Karpas-422 (cell line): ENCODE data around the gene PYM1. TPM values are rescaled to one million over a fixed set of nuclear protein-coding genes. Genes with fewer than 3 reads are reported as not detected.

ENCODE experiments used
- DNase-seq: peaks from one replicate; pipeline ENCODE4 v3.0.0-alpha.2; 2015
- H2AFZ ChIP-seq: fragments of 200-600 bp; sonication (generic); 2 replicates; pipeline ENCODE4 v1.6.1; 2014; ENCODE audit warnings: antibody characterized with exemption, low read length, mixed read lengths
- H3K27ac ChIP-seq: fragments of 200-600 bp; sonication (generic); 2 replicates; pipeline ENCODE4 v1.5.1; 2014; ENCODE audit warnings: mild to moderate bottlenecking, low read length, moderate library complexity
- H3K27me3 ChIP-seq: fragments of 200-600 bp; sonication (generic); 2 replicates; pipeline ENCODE4 v1.6.1; 2014; ENCODE audit warnings: low read length, mixed read lengths
- H3K36me3 ChIP-seq: fragments of 200-600 bp; sonication (generic); 2 replicates; pipeline ENCODE4 v1.6.1; 2014; ENCODE audit warnings: low read length, mixed read lengths; ENCODE audit not compliant: insufficient read depth
- H3K4me1 ChIP-seq: fragments of 200-600 bp; sonication (generic); 2 replicates; pipeline ENCODE4 v1.6.1; 2014; ENCODE audit warnings: mild to moderate bottlenecking, low read length, mixed read lengths
- H3K4me2 ChIP-seq: fragments of 200-600 bp; sonication (generic); 2 replicates; pipeline ENCODE4 v1.6.1; 2014; ENCODE audit warnings: low read length, low read depth, mild to moderate bottlenecking; ENCODE audit not compliant: poor library complexity, severe bottlenecking
- H3K4me3 ChIP-seq: fragments of 200-600 bp; sonication (generic); 2 replicates; pipeline ENCODE4 v1.5.1; 2014; ENCODE audit warnings: mild to moderate bottlenecking, antibody characterized with exemption, low read length, mixed read lengths
- H3K79me2 ChIP-seq: fragments of 200-600 bp; sonication (generic); 2 replicates; pipeline ENCODE4 v1.6.1; 2014; ENCODE audit warnings: mild to moderate bottlenecking, low read length, mixed read lengths
- H3K9ac ChIP-seq: fragments of 200-600 bp; sonication (generic); 2 replicates; pipeline ENCODE4 v1.6.0; 2014; ENCODE audit warnings: low read length
- H3K9me2 ChIP-seq: fragments of 200-600 bp; sonication (generic), shearing (Covaris generic); replicated peaks from 2 replicates; pipeline ENCODE4 v1.6.0; 2014; ENCODE audit warnings: mild to moderate bottlenecking, low read length, moderate library complexity; ENCODE audit not compliant: insufficient read depth
- H3K9me3 ChIP-seq: fragments of 300-700, 200-600 bp; sonication (generic); 2 replicates; pipeline ENCODE4 v1.6.1; 2014; ENCODE audit warnings: low read length, mixed read lengths
- H4K20me1 ChIP-seq: fragments of 200-600 bp; sonication (generic); 2 replicates; pipeline ENCODE4 v1.6.1; 2014; ENCODE audit warnings: mild to moderate bottlenecking, antibody characterized with exemption, low read length, low read depth; ENCODE audit not compliant: insufficient read depth
- total RNA-seq: library from RNA; depleted of rRNA; stranded (reverse); fragments of >200 nt; shearing (Covaris generic); gene quantifications from 2 replicates; pipeline ENCODE4 v1.2.3, GENCODE V29; 2014; ENCODE audit warnings: low replicate concordance

PYM1 gene
- total RNA-seq, 1 experiment from 2014 or later: 58.9 TPM

DNA sequence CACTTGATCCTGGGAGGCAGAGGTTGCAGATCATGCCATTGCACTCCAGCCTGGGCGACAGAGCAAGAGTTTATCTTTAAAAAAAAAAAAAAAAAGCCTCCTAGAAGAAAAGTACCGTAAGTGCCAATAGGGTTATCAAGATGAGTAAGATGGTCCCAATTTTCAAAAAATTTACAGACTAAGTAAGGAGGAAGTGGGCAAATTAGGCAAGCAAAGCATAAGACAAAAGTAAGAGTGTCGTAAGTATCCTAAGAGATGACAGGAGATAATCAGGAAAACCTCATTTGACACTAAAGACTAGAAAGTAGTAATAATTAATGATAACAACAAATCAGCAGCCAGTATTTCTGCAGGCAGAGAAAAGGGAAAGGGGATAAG, 12.2 kb downstream of the PYM1 start:
- Histone ChIP-seq H3K4me2 (no peak overlapping the region), H3K4me1 (no peaks in the 10 kb centered on the region), H3K9ac (no peak overlapping the region), H3K9me3 (no peaks in the 10 kb centered on the region), H3K27ac (no peak overlapping the region), H3K36me3 (peaks cover 18% of the 10 kb centered on the region; the same call in 1 of the 2 replicates), H2AFZ (no peak overlapping the region), H4K20me1 (no peaks in the 10 kb centered on the region), H3K79me2 (peaks cover 88% of the 10 kb centered on the region), H3K27me3 (no peaks in the 10 kb centered on the region), H3K9me2 (no peaks in the 10 kb centered on the region), H3K4me3 (no peak overlapping the region)
- DNase-seq: no peak

DNA sequence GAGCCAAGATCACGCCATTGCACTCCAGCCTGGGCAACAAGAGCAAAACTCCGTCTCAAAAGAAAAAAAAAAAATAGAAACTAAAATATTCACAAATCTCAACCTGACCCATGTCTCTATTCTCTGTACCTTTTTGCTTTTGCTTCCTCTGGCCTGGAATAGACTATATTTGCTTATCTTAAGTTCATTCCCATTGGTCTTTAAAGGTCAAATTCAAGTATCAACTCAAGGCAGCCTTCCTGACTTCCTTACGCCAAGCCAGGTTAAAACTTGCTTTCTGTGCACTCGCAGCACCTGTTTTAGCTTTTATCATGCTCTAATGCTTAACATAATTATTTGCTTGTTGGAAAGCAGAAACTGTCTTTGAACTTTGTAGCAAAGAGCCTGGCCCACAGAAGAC, 14.8 kb downstream of the PYM1 start:
- no peak for DNase-seq
- H3K9me2 ChIP-seq: no peaks in the 10 kb centered on the region
- H4K20me1 ChIP-seq: no peaks in the 10 kb centered on the region
- H3K27me3 ChIP-seq: no peaks in the 10 kb centered on the region
- no peak overlapping the region for H2AFZ ChIP-seq
- H3K4me2 ChIP-seq: no peak overlapping the region
- no peak overlapping the region for H3K9ac ChIP-seq
- no peaks in the 10 kb centered on the region for H3K4me1 ChIP-seq
- H3K4me3 ChIP-seq: no peak overlapping the region
- H3K27ac ChIP-seq: no peak overlapping the region
- H3K9me3 ChIP-seq: no peaks in the 10 kb centered on the region
- peaks cover 81% of the 10 kb centered on the region for H3K79me2 ChIP-seq
- H3K36me3 ChIP-seq: peaks cover 12% of the 10 kb centered on the region; the same call in 1 of the 2 replicates

DNA sequence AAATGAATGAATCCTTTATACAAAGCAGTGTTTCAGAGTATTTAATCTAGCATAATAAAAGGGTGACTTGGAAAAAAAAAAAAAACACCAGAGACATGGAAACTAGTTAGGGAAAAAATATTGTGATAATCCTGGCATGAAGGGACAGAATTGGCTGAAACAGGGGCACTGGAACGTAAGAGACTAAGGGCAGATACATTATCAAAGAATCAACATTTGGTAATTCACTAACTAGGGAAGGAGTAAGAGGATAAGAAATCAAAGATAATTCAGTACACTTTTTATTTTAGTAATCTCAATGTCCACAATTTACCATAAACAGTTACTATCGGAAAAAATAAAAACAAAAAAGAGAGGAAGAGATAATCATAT, 18.2 kb downstream of the PYM1 start:
- Histone ChIP-seq H3K79me2 (peaks cover 55% of the 10 kb centered on the region), H3K4me2 (no peak overlapping the region), H3K36me3 (peaks cover 12% of the 10 kb centered on the region; the same call in 1 of the 2 replicates), H3K9me2 (no peaks in the 10 kb centered on the region), H4K20me1 (no peaks in the 10 kb centered on the region), H3K4me1 (no peaks in the 10 kb centered on the region), H2AFZ (no peak overlapping the region), H3K27me3 (no peaks in the 10 kb centered on the region), H3K27ac (no peak overlapping the region), H3K9ac (no peak overlapping the region), H3K9me3 (no peaks in the 10 kb centered on the region), H3K4me3 (no peak overlapping the region)
- no peak for DNase-seq

DNA sequence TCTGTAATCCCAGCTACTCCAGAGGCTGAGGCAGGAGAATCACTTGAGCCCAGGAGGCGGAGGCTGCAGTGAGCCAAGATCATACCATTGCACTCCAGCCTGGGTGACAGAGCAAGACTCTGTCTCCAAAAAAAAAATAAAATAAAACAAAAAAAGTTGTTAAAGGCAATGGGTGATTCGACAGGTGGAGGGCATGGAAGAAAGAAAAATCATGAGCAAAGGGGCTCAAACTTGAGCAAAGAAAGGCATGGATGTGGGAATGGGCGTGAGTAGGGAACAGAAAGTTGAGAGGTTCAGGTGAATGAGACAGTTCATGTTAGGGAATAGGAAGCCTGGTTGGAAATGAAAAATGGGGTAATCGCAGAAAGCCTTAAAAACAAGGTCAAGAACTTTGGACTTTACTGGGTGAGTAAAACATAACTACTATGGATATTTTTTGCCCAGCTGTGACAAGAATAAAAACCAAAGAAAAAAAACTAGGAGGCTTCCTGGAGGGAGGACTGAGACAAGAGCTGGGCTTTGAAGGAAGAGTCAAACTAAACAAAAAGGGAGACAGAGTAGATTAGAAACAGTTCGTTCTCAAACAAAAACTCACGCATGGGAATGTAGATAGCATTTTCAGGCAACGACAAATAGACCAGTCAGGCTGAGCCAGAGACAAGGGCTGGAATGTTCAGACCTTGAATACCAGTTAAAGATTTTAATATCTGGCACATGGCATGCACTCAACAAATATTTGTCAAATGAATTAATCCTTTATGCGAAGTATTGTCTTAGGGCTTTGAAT, 18.8 kb downstream of the PYM1 start:
- Histone ChIP-seq H3K4me2 (no peak overlapping the region), H2AFZ (no peak overlapping the region), H3K9me2 (no peaks in the 10 kb centered on the region), H3K36me3 (peaks cover 11% of the 10 kb centered on the region; the same call in 1 of the 2 replicates), H3K9ac (no peak overlapping the region), H3K79me2 (peaks cover 49% of the 10 kb centered on the region), H3K4me3 (no peak overlapping the region), H3K27me3 (no peaks in the 10 kb centered on the region), H3K9me3 (no peaks in the 10 kb centered on the region), H3K4me1 (no peaks in the 10 kb centered on the region), H3K27ac (no peak overlapping the region), H4K20me1 (no peaks in the 10 kb centered on the region)
- no peak for DNase-seq

DNA sequence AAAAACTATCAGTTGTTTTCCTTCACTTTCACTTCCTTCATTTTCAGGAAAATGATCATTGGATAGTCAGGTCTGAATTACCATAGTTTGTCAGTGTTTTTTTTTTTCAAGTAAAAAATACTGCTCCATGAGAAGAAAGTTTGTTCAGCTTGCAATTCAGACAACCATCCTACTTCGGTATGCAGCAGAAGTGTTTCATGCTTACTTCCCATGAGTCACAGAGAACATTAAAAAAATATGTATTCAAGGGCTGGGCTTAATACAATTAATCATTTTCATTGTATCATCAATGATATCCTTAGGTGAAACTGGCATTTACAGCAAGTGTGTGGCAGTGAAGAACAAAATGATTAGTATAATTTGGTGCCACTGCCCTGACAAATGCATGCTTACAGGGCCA, 21.6 kb downstream of the PYM1 start:
- H3K4me1 ChIP-seq: no peaks in the 10 kb centered on the region
- no peaks in the 10 kb centered on the region for H3K9me3 ChIP-seq
- H2AFZ ChIP-seq: no peak overlapping the region
- DNase-seq: no peak
- no peak overlapping the region for H3K4me2 ChIP-seq
- no peaks in the 10 kb centered on the region for H3K9me2 ChIP-seq
- no peaks in the 10 kb centered on the region for H3K27me3 ChIP-seq
- peaks cover 26% of the 10 kb centered on the region for H3K79me2 ChIP-seq
- no peaks in the 10 kb centered on the region for H4K20me1 ChIP-seq
- no peaks in the 10 kb centered on the region for H3K36me3 ChIP-seq
- H3K27ac ChIP-seq: no peak overlapping the region
- no peak overlapping the region for H3K9ac ChIP-seq
- H3K4me3 ChIP-seq: no peak overlapping the region

DNA sequence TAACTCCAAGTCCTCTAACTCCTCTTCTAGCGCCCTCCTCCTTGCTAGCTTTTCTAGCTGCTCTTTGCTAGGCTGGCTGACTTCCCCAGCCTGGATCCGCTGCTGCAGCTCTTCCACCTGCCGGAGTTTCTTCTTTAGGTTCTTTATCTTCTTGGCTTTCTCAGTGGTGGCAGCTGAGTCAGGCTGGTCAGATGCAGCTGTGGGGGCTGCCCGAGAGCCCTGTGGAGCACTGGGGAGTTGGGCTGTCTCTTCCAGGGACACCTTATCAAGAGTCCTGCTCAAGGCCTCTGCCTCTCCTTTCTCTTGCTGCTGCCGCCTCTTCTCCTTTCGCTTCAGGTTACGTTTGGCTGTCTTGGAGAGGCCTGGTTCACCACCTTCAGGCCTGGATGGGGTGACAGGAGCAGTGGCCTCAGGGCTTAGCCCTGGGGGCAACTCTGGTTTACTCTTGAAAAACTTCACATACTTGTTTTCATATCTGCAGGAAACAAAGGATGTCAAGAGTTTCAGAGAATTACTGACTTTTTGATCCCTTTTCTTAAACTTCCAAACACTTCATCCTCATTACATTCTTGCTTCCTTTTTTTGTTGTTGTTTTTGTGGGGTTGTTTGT, 25.7 kb downstream of the PYM1 start:
- H3K27me3 ChIP-seq: no peaks in the 10 kb centered on the region
- no peak overlapping the region for H3K4me3 ChIP-seq
- no peaks in the 10 kb centered on the region for H3K9me2 ChIP-seq
- no peak for DNase-seq
- no peaks in the 10 kb centered on the region for H3K9me3 ChIP-seq
- H3K4me2 ChIP-seq: no peak overlapping the region
- no peaks in the 10 kb centered on the region for H3K4me1 ChIP-seq
- H3K9ac ChIP-seq: no peak overlapping the region
- H3K79me2 ChIP-seq: peaks cover 5% of the 10 kb centered on the region; the same call in 1 of the 2 replicates
- no peaks in the 10 kb centered on the region for H4K20me1 ChIP-seq
- no peak overlapping the region for H3K27ac ChIP-seq
- no peak overlapping the region for H2AFZ ChIP-seq
- no peaks in the 10 kb centered on the region for H3K36me3 ChIP-seq

DNA sequence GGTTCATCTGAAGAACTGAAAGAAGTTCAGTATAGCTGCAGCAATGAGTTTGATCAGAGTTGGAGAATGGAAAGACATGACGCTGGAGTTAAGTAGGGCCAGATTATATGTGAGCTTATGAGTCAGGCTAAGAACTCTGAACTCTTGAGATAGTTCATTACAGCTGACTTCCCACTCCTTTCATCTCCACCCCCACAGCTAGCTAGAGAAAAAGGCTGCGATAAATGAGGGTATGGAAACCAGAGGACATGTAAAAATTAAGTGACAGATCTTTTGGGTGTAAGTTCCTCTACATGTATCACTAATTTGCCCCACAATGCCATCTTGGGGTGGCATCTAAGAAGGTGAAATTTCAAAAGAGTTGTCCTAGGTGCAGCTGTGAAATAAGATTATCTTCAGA, 28.6 kb downstream of the PYM1 start:
- Histone ChIP-seq H3K9ac (no peak overlapping the region), H3K4me3 (no peak overlapping the region), H3K79me2 (no peaks in the 10 kb centered on the region), H3K4me2 (no peak overlapping the region), H2AFZ (no peak overlapping the region), H3K9me3 (no peaks in the 10 kb centered on the region), H3K9me2 (no peaks in the 10 kb centered on the region), H3K27me3 (no peaks in the 10 kb centered on the region), H4K20me1 (no peaks in the 10 kb centered on the region), H3K27ac (no peak overlapping the region), H3K4me1 (no peaks in the 10 kb centered on the region), H3K36me3 (no peaks in the 10 kb centered on the region)
- no peak for DNase-seq

DNA sequence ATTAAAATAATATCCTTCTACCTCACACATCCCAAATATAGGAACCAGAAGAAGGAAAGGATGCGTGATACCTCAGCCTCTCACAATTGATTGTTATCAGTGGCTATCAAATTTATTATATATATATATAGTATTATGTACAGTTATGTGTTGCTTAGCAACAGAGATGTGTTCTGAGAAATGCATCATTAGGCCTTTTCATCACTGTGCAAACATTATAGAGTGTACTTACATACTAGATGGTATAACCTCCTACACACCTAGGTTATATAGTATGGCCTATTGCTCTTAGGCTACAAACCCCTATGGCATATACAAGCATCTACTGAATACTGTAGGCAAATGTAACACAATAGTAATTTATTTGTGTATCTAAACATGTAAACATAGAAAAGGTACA, 34.0 kb downstream of the PYM1 start:
- Histone ChIP-seq H3K4me2 (no peak overlapping the region), H3K9me2 (no peaks in the 10 kb centered on the region)

More for the DNA sequence above, 34.0 kb downstream of the PYM1 start:
- H3K79me2 ChIP-seq: no peaks in the 10 kb centered on the region
- no peak overlapping the region for H2AFZ ChIP-seq
- no peaks in the 10 kb centered on the region for H3K4me1 ChIP-seq
- no peaks in the 10 kb centered on the region for H3K36me3 ChIP-seq
- H3K4me3 ChIP-seq: no peak overlapping the region
- DNase-seq: no peak
- no peaks in the 10 kb centered on the region for H3K27me3 ChIP-seq
- no peaks in the 10 kb centered on the region for H4K20me1 ChIP-seq
- H3K27ac ChIP-seq: no peak overlapping the region
- H3K9ac ChIP-seq: no peak overlapping the region
- no peaks in the 10 kb centered on the region for H3K9me3 ChIP-seq
